Stimulated activated naive B cell treated with anti-CD40 and anti-IgM and Interleukin-4, amounts not matched to agents 10 μg/mL and 1 μg/mL and 100 μg/mL, for 72 hours (primary cell): ENCODE data around the gene KIAA1614.

Source experiments
- ATAC-seq, 2 donors: fragments of 150-1000 bp; cut with Tn5 transposase; replicated peaks; 2 replicates each; pipeline ENCODE4 v1.10.0; 2021; ENCODE audit warnings: moderate library complexity in 1 of 2
- DNase-seq: peaks from one replicate; pipeline ENCODE4 v3.0.0; 2021
- H3K27ac Mint-ChIP-seq: one replicate; pipeline ENCODE4 v1.8.0; 2022; ENCODE audit warnings: mild to moderate bottlenecking, mixed read lengths
- H3K27me3 Mint-ChIP-seq, 2 donors: one replicate each; pipeline ENCODE4 v1.8.0; 2022; ENCODE audit warnings: mixed read lengths in 2 of 2
- H3K36me3 Mint-ChIP-seq, 2 donors: one replicate each; pipeline ENCODE4 v1.8.0; 2022; ENCODE audit warnings: mixed read lengths in 2 of 2, mild to moderate bottlenecking in 1 of 2
- H3K4me1 Mint-ChIP-seq, 2 donors: one replicate each; pipeline ENCODE4 v1.8.0; 2022; ENCODE audit warnings: mixed read lengths in 2 of 2, mild to moderate bottlenecking in 1 of 2
- H3K4me3 Mint-ChIP-seq, 2 donors: one replicate each; pipeline ENCODE4 v1.8.0; 2022; ENCODE audit warnings: mild to moderate bottlenecking in 2 of 2, mixed read lengths in 2 of 2, moderate library complexity in 1 of 2
- H3K9me3 Mint-ChIP-seq, 2 donors: one replicate each; pipeline ENCODE4 v1.8.0; 2022; ENCODE audit warnings: mixed read lengths in 2 of 2, mild to moderate bottlenecking in 1 of 2

KIAA1614 gene

GRCh38 chr1:180898441-180899219, 14.1 kb upstream of the KIAA1614 start:
- ATAC-seq = no peak
- Mint-ChIP-seq H3K36me3 (peaks cover 9 to 17% of the 10 kb centered on the region in 2 donors), H3K27me3 (peaks cover 8 to 9% of the 10 kb centered on the region in 2 donors), H3K4me1 (no peaks in the 10 kb centered on the region), H3K27ac (no peak overlapping the region), H3K4me3 (no peak overlapping the region), H3K9me3 (peaks cover 4 to 6% of the 10 kb centered on the region in 2 donors)
- no peak for DNase-seq

- DNase-seq (no peak), ATAC-seq (no peak)
- Mint-ChIP-seq H3K4me3 (no peak overlapping the region), H3K27ac (no peak overlapping the region), H3K4me1 (no peaks in the 10 kb centered on the region), H3K36me3 (peaks cover 9 to 17% of the 10 kb centered on the region in 2 donors), H3K9me3 (peaks cover 4 to 6% of the 10 kb centered on the region in 2 donors), H3K27me3 (peaks cover 8 to 9% of the 10 kb centered on the region in 2 donors)
Measured at GRCh38 chr1:180899262-180899661, 13.4 kb upstream of the KIAA1614 start.

GRCh38 chr1:180901076-180901990, 11.4 kb upstream of the KIAA1614 start:
- peaks cover 6 to 8% of the 10 kb centered on the region in 2 donors for H3K9me3 Mint-ChIP-seq
- H3K27ac Mint-ChIP-seq = no peak overlapping the region
- ATAC-seq (no peak), DNase-seq (no peak)
- H3K4me3 Mint-ChIP-seq = no peak overlapping the region
- H3K27me3 Mint-ChIP-seq = peaks cover 8 to 15% of the 10 kb centered on the region in 2 donors
- H3K36me3 Mint-ChIP-seq = peaks cover 0 to 6% of the 10 kb centered on the region in 2 donors
- H3K4me1 Mint-ChIP-seq = no peaks in the 10 kb centered on the region

- no peaks in the 10 kb centered on the region for H3K4me1 Mint-ChIP-seq
- ATAC-seq = no peak
- H3K9me3 Mint-ChIP-seq = peaks cover 4 to 5% of the 10 kb centered on the region in 2 donors
- no peak overlapping the region for H3K27ac Mint-ChIP-seq
- peaks cover 8 to 20% of the 10 kb centered on the region in 2 donors for H3K27me3 Mint-ChIP-seq
- H3K36me3 Mint-ChIP-seq = peaks cover 0 to 6% of the 10 kb centered on the region in 2 donors
- H3K4me3 Mint-ChIP-seq = no peak overlapping the region
- no peak for DNase-seq
Measured at GRCh38 chr1:180902541-180902940, 10.2 kb upstream of the KIAA1614 start.

- peaks cover 0 to 6% of the 10 kb centered on the region in 2 donors for H3K36me3 Mint-ChIP-seq
- ATAC-seq = no peak
- H3K27ac Mint-ChIP-seq = no peak overlapping the region
- H3K9me3 Mint-ChIP-seq = peaks cover 4 to 5% of the 10 kb centered on the region in 2 donors
- H3K27me3 Mint-ChIP-seq = peaks cover 16 to 32% of the 10 kb centered on the region in 2 donors
- no peak overlapping the region for H3K4me3 Mint-ChIP-seq
- H3K4me1 Mint-ChIP-seq = peaks cover 4 to 12% of the 10 kb centered on the region in 2 donors
- no peak for DNase-seq
Measured at GRCh38 chr1:180905927-180906326, 6.8 kb upstream of the KIAA1614 start.

GRCh38 chr1:180906511-180906910, 6.2 kb upstream of the KIAA1614 start:
- peaks cover 14 to 33% of the 10 kb centered on the region in 2 donors for H3K27me3 Mint-ChIP-seq
- no peak overlapping the region for H3K4me3 Mint-ChIP-seq
- no peak for DNase-seq
- H3K27ac Mint-ChIP-seq = no peak overlapping the region
- H3K36me3 Mint-ChIP-seq = peaks cover 0 to 5% of the 10 kb centered on the region in 2 donors
- peaks cover 4 to 13% of the 10 kb centered on the region in 2 donors for H3K4me1 Mint-ChIP-seq
- H3K9me3 Mint-ChIP-seq = peaks cover 4% of the 10 kb centered on the region in 2 donors
- no peak for ATAC-seq

- ATAC-seq = no peak
- DNase-seq = no peak
- Mint-ChIP-seq H3K27me3 (peaks cover 16 to 35% of the 10 kb centered on the region in 2 donors), H3K36me3 (peaks cover 0 to 3% of the 10 kb centered on the region in 2 donors), H3K9me3 (peaks cover 2 to 4% of the 10 kb centered on the region in 2 donors), H3K27ac (no peak overlapping the region), H3K4me3 (no peak overlapping the region), H3K4me1 (peaks cover 4 to 21% of the 10 kb centered on the region in 2 donors)
Measured at GRCh38 chr1:180907313-180908055, 5.2 kb upstream of the KIAA1614 start.

GRCh38 chr1:180908074-180908765, 4.5 kb upstream of the KIAA1614 start:
- Mint-ChIP-seq H3K4me3 (no peak overlapping the region), H3K36me3 (peaks cover 0 to 3% of the 10 kb centered on the region in 2 donors), H3K4me1 (peaks cover 4 to 21% of the 10 kb centered on the region in 2 donors), H3K9me3 (peaks cover 2 to 4% of the 10 kb centered on the region in 2 donors), H3K27me3 (peaks cover 16 to 35% of the 10 kb centered on the region in 2 donors), H3K27ac (no peak overlapping the region)
- DNase-seq (no peak), ATAC-seq (no peak)

- no peak overlapping the region for H3K27ac Mint-ChIP-seq
- no peak overlapping the region for H3K4me3 Mint-ChIP-seq
- peaks cover 2 to 4% of the 10 kb centered on the region in 2 donors for H3K9me3 Mint-ChIP-seq
- ATAC-seq = peak; percentile 54 to 55
- H3K36me3 Mint-ChIP-seq = peaks cover 3% of the 10 kb centered on the region in 2 donors
- peaks cover 21 to 43% of the 10 kb centered on the region in 2 donors for H3K27me3 Mint-ChIP-seq
- H3K4me1 Mint-ChIP-seq = peaks cover 4 to 26% of the 10 kb centered on the region in 2 donors
- no peak for DNase-seq
Measured at GRCh38 chr1:180909005-180909414, 3.7 kb upstream of the KIAA1614 start.

GRCh38 chr1:180909462-180909976, 3.2 kb upstream of the KIAA1614 start:
- H3K4me3 Mint-ChIP-seq = no peak overlapping the region
- peaks cover under 1 to 2% of the 10 kb centered on the region in 2 donors for H3K9me3 Mint-ChIP-seq
- no peak for DNase-seq
- H3K27me3 Mint-ChIP-seq = peaks cover 21 to 42% of the 10 kb centered on the region in 2 donors
- peaks cover 4 to 26% of the 10 kb centered on the region in 2 donors for H3K4me1 Mint-ChIP-seq
- ATAC-seq = peak; percentile 46 to 53
- H3K27ac Mint-ChIP-seq = no peak overlapping the region
- peaks cover 2 to 3% of the 10 kb centered on the region in 2 donors for H3K36me3 Mint-ChIP-seq

- Mint-ChIP-seq H3K9me3 (no peaks in the 10 kb centered on the region), H3K27ac (no peak overlapping the region), H3K4me1 (peaks cover 4 to 26% of the 10 kb centered on the region in 2 donors), H3K27me3 (peaks cover 31 to 53% of the 10 kb centered on the region in 2 donors), H3K36me3 (peaks cover 0 to 3% of the 10 kb centered on the region in 2 donors), H3K4me3 (peak overlapping the region; percentile 59 to 76)
- ATAC-seq (no peak), DNase-seq (no peak)
Measured at GRCh38 chr1:180911640-180912191, 981 bp upstream of the KIAA1614 start.

- Mint-ChIP-seq H3K27me3 (peaks cover 34 to 50% of the 10 kb centered on the region in 2 donors), H3K27ac (no peak overlapping the region), H3K9me3 (no peaks in the 10 kb centered on the region), H3K4me3 (peak overlapping the region; percentile 59 to 76), H3K4me1 (peaks cover 4 to 26% of the 10 kb centered on the region in 2 donors), H3K36me3 (peaks cover 0 to 3% of the 10 kb centered on the region in 2 donors)
- ATAC-seq (peak; percentile 29 to 33), DNase-seq (no peak)
Measured at GRCh38 chr1:180912211-180912800, 391 bp upstream of the KIAA1614 start.
